Adrenal gland (tissue), 5 donors: ENCODE data around the gene ZBTB12.

Experiments used
- CTCF ChIP-seq, 6 experiments: fragments of 450-650 bp in 4 of 6; fragments of 200-600 bp in 2 of 6; sonication (generic) in 1 of 6; IDR thresholded peaks; 1 replicate in 5 of 6; 2 replicates in 1 of 6; pipeline versions ENCODE4 v1.5.1 to v1.8.0; 2016 to 2021; ENCODE audit warnings: antibody characterized with exemption in 6 of 6, mild to moderate bottlenecking in 2 of 6, moderate library complexity in 1 of 6
- POLR2A ChIP-seq, 2 donors: fragments of 450-650 bp; IDR thresholded peaks; one replicate each; pipeline ENCODE4 v1.6.1; 2017; ENCODE audit warnings: antibody characterized with exemption in 2 of 2, mild to moderate bottlenecking in 2 of 2, moderate library complexity in 1 of 2
- donor health status: DM: no; HTN: no; CAD: no.

DNA sequence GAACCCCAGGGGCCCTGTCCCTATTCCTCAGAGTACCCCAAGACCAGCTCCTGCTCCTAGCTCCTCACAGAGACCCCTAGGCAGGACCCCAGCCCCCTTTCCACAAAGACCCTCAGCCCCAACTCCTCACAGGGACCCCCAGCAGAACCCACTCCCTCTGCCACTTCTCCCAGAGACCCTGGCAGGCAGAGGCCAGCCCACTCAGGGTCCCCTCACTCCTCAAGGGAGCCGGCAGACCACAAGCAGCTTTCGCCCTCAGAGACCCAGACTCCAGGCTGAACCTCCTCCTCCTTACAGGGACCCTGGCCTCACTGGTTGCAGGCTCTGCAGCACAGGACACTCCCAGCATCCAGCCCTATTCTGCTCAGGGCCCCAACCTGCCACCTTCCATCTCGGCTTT, 23.7 kb downstream of the ZBTB12 start:
- TF ChIP-seq CTCF (IDR thresholded peaks at IDR 0.05) (no peak), POLR2A (IDR thresholded peaks at IDR 0.05) (no peak)
